Measurements from ENCODE around the gene CABLES2.

The CABLES2 gene

DNA sequence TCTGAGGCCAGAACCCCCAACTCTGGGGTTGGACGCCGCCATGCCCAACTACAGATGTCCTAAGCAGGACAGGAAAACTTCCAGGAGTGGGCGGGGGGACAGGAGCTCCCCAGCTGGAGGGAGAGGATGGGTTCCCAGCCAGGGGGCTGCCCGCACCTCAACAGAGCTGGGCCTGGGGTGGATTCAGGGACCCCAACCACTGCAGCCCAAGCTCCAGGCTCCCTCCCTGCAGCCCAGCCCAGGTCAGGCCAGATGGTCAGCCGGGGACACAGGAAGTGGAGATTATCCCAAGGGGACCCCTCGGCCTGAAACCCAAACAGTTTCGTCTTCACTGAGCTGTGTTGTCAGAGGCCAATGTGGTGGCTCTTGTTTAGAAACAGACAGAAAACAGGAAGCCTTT is 49.4 kb downstream of the CABLES2 start:
- FAIRE-seq, result no peak

DNA sequence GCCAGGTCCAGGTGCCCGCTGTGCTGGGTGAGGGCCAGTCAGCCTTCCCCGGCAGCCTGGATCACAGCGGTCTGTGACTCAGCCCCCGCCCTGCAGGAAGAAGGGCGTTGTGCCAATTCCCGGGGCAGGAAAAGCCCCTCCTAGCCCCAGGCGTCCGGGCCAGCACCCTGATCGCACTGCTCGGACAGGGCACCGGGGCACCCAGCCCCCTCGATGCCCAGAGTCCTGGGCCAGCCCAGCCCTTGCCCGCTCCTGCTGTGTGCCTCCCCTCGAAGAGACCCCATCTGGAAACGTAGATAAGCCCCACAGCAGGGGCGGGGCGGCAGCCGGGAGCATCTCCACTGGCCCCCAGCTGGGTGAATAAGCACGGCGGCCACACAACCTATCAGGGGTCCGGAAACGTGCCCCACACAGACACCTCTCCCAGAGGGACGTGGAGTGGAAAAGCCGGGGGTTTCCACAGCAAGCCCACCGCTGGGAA is 49.9 kb downstream of the CABLES2 start:
- no peak for FAIRE-seq

- FAIRE-seq, result no peak
These were observed 50.4 kb downstream of the CABLES2 start for GRCh38 chr20:62356589-62357186.

DNA sequence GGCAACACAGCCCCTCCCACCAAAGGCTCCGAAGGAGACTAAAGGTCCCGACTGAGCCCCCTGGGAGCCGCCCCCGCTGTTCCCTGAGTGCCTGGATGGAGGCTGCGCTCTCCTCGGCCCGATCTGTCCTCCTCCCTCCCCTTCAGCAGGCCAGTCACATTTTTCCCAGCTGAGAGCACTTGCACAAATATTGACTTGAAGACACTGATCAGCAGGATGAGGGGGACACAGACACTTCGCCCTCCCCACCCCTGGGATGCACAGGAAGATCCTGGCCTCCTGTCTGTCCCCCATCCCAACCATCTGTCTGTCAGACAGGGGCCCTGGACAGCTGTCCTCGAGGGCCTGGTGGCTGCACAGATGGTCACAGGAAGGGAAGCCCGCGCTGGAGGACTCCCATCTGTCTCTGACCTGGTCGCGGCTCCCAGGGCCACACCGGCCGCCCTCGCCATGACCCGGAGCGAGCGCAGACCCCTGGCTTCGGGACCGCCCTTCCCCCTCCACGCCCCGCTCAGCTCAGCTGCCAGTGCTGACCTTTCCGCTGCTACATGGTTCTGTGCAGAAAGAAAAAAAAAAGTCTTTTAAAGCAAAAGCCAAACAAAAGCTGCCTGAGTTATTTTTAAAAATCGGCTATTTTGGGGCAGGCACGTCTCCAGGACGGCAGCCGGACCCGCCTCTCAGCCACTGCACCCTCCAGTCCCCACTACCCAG is 51.1 kb downstream of the CABLES2 start:
- FAIRE-seq, result no peak

- FAIRE-seq, result no peak
These were observed 51.6 kb downstream of the CABLES2 start for GRCh38 chr20:62355516-62355877.

DNA sequence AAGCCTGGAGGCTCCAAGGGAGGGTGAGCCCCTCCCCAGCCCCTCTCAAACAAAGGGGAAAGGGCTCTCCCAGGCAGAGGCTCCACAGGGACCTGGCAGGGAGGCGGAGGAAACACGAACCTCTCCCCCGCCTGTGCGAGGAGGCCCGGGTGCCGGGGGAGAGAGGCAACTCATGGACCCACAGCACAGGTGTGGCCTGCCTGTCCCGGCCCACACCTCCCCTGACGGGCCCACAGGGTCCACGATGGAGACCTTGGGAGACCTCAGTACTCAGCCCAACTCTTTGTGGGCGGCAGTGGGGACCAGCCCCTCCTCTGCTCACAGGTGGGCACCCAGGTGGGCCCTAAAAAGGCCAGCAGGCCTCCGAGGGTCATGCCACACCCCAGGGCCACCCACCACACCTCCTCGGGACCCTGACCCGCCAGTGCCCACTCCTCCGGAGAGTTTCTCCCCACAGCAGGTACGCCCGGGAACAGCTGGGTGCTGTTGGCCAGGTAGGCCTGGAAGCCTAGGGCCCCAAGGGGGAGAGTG is 52.2 kb downstream of the CABLES2 start:
- no peak for FAIRE-seq

GRCh38 chr20:62354031-62354808 is 52.9 kb downstream of the CABLES2 start:
- FAIRE-seq, result no peak

GRCh38 chr20:62353289-62354030 is 53.6 kb downstream of the CABLES2 start:
- FAIRE-seq, result no peak

DNA sequence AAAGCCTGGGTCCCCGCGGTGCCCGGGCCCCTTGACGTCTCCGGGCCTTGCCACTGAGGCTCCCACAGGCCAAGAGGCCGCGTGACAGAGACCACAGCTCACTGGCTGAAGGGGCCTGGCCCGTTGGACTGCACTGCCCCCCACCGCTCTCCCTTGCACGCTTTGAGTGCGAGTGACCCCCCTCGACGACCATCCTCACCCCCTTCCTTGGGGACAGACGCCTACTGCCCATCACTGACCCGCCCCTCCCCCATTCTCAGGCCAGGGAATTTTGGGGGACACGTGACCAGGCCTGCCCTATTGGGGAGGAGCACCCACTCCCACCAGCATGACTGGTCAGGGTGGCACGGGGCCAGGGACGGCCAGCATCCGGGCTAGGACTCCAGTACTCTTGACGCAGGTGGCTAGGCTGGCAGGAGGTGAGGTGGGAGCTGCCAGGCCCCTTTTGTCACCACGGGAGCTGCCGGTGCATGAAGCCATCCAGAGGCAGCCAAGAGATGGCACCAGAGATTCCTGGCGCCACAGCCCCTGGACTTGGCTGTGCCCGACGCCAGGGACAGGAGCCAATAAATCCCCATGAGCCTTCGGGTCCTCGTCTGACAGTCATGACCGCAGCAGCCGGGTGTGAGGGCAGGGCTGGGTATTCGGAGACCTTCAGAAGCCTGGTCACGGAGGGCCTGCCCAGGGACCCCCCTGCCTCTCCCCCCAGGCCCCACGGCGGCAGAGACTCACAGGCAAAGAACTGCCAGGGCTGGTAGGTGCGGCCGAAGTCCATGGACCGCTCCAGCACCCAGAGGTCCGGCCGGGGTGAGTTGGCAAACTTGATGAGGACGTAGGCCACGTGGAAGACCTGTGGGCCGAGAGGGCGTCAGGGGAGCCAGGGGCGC is 54.4 kb downstream of the CABLES2 start:
- no peak for FAIRE-seq

DNA sequence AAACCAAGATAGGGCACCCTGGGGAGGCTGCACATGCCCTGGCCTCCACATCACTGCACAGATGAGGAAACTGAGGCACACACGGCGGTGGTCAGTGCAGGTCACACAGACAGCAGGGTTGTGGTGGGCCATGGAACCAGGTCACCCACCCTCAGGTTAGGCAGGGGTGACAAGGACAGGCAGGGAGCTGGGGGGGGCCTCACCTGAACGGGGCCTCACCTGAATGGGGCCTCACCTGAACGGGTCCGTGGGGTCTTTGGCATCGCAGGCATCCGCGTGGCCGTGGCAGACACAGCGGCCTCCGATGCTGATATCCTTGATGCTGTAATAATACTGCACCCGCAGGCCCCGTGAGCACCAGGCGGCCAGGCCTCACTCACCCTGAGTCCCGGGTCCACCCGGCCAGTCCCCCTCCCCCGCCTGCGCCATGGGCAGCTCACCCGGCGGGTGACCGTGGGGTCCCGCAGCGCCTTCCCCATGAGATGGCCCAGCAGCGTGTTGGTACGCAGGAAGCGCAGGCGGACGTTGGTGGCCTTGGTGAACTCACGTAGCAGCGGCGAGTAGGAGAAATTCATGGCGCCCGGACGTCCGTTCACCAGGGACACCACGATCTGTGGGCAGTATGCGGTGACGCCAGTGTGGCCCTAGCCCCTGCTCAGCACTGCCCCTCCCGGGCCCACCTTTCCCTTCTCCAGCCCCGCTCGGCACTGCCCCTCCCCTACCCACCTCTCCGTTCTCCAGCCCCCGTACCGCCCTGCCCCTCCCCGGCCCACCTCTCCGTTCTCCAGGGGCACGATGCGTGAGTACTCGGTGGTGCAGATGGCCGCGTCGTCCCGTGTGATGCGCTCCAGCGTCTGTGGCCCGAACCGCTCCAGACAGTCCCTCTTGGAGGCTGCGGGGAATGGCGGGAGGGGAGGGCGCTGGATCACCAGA is 55.4 kb downstream of the CABLES2 start:
- FAIRE-seq, result no peak

DNA sequence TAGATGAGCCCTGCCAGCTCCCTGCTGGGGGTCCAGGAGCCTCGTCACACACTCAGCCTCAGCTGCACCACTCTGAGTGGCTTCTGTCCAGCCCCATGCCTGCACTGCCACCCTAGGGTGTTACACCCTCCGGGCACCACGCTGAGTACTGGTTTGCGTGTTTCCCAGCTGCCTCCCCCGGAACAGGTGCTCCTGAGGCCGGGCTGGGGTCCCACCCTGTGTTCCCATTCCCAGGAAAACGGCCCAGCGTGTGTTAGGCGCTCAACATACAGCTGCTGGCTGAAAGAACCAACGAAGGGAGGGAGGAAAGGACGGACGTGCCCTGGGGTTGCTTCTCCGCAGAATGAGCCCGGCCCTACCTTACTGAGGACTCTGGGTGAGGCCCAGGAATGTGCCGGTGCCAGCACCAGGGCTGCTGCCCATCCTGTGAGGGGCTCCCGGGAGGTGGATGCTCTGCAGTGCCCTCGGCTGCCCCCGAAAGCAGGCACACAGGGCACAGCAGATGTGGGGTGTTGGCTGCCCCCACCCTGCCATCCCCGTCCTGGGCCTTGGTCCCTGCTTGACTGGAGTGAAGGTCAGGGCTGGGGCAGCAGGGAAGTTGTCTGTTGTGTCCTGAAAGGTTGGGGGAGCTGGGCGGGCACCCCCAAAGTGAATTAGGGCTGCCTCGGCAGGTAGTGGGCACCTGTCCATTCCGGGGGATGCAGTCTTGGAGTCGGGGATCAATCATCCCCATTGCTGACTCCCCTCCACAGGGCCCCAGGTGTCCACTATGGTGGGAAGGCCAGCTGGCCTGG is 56.3 kb downstream of the CABLES2 start:
- FAIRE-seq, result no peak

GRCh38 chr20:62350098-62350628 is 56.9 kb downstream of the CABLES2 start:
- FAIRE-seq, result no peak

- no peak for FAIRE-seq
These were observed 57.5 kb downstream of the CABLES2 start for GRCh38 chr20:62349556-62350097.

GRCh38 chr20:62348604-62349003 is 58.5 kb downstream of the CABLES2 start:
- FAIRE-seq, result no peak

DNA sequence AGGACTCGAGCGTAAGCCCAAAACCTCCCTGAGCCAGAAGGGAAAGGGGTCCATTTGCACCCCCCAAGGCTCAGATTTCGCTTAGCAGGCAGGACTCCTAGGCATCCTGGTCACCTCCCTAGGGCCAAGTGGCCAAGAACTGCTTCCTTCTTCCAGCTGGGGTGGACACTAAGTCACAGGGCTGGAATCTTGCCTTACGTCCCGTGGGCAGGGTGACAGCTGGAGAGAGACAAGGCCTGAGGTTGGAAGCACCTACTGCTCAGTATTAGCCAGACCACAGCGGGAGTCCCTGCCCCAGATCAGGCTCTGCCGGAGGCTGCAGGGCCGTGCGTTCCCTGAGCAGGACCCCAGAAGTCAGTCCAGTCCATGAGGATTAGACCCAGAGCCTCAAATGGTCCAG is 59.6 kb downstream of the CABLES2 start:
- FAIRE-seq, result no peak

DNA sequence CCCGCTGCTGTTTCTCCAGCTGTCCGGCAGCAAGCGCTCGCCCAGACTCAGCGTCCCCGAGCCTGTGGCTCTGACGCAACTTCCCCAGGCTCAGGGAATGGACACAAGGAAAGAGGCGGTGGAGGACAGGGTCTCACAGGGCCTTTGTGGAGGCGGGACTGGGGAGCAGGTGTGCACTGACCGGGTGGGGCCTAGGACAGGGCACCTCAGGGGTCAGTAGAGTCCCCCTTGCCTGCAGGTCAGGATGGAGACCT is 60.0 kb downstream of the CABLES2 start:
- FAIRE-seq, result no peak

DNA sequence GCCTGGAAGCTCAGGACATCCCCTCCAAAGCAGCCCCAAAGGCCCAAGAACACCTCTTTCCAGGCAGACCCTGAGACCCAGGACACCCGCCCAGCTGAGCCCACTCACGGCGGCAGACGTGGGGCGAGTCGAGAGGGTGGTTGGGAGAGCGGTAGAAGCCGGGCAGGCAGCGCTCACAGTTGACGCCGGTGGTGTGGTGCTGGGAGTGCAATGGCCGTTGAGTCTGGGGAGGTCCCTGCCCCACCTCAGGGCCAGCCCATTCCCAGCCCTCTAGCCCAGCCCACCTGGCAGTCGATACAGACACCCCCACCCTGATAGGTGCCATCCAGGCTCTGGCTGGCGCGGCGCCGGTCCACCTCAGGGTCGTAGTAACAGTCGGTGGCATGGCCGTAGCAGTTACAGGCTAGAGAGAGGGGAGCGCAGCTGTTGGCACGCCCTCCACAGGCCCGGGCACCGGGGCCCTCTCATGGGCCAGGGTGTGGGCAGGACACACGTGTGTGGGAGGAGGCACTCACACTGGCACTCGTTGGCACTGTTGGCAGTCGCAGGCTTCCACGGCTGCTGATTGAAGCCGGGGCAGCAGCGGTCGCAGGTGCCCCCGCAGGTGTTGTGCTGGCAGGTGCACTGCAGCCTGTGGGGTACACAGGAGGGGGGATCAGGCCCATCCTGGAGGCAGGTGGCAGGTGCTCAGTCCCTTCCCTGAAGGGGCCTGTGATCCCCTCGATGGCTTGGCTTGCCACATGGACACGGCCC is 60.5 kb downstream of the CABLES2 start:
- FAIRE-seq, result no peak

DNA sequence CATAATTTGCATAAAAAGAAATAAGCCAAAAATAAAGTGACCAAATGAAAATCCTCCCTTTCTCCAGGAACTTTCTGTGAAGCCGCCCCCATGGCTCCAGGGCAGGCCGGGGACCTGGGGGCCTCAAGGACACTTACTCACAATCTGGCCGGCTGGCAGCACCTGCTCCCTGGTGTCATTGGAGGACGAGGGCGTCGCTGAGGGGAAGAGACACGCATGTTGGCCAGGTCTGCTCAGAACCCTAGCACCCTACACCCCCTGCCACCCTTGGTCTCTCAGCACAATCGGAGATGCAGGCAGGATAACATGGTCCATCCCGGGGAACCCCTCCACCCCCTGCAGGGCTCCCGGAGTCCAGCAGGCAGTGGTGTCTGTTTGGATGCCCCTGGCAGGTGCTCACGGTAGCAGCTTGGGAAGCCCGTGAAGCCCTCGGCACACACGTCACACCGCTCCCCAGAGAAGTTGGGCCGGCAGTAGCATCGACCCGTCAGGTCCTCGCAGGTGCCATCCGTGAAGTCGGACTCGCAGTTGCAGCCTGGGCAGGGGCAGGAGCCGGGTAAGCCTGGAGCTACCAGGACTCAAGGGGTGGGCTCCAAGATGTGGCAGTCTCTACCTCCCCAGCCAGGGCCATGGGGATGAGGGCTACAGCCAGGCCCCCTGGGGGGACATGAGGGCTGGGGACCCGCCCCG is 61.3 kb downstream of the CABLES2 start:
- FAIRE-seq, result no peak

All from A204.1 (cell line).